ENCODE results near the gene SARS2.

DNA sequence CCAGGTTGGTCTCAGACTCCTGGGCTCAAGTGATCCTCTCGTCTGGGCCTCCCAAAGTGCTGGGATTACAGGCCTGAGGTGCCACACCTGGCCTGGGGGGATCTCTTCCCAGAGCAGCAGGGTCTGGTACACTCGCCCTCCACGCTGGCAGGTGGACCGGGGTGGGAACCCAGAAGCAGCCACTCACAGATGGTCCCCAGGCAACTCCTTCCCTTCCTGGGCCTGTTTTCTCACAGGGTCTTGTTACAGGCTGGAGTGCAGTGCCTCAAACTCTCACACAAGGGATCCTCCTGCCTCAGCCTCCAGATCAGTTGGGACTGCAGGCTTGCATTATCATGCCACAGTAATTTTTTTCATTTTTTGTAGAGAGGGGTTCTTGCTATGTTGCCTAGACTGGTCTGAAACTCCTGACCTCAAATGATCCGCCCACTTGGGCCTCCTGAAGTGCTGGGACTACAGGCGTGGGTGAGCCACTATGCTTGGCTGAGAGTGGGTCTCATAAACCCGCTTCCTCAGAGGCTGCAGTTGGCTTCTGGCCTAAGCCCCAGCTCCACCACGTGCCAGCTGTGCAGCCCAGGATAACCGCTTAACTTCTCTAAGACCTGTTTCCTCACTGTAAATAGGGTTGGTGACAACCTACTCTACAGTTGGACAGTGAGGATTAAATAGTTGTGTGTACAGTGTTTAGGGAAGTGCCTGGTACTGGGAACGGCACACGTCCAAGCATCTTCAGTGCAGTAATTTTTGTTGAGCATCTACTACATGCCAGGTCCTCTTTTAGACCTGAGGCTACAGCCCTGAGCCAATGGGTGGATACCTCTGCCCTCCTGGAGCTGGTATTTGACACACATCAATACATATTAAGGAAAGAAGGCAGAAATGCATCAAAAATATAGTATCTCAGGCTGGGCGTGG, 17.7 kb downstream of the SARS2 start:
- TF ChIP-seq CTCF (IDR thresholded peaks at IDR 0.05) (no peak), POLR2A (IDR thresholded peaks at IDR 0.05) (no peak), POLR2AphosphoS5 (IDR thresholded peaks at IDR 0.05; ENCODE audit: insufficient read depth in 1 of 2, low read depth in 1 of 2) (no peak)

Measured in vagina (tissue), 2 donors.